Measurements from ENCODE around the gene GLCCI1.
"Not testable (repeated sequence)": the region's sequence is repeated elsewhere in the genome, so short reads cannot be mapped to it uniquely, and the experiment has no call there.

The GLCCI1 gene

DNA sequence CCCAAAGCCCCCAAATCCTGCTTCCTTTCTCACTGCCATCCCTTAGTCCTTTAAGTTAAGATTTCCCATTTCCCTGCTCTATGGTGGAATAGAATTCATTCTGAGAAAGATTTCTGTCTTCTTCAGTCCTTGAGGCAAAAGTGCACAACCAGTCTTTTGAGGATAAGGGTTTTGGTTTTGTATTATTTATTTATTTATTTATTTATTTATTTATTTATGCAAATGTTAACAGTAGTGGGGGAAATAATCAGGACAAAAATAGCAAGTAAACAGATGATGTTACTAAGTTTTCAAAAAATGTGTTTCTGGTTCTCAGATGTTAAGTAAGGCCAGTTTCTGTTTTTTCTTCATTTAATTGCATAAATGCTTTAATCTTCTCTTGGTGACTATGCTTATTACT lies 84.2 kb downstream of the GLCCI1 start:
- no peak for DNase-seq (ENCODE audit: extremely low spot score)
- TF ChIP-seq, protein P1, sequence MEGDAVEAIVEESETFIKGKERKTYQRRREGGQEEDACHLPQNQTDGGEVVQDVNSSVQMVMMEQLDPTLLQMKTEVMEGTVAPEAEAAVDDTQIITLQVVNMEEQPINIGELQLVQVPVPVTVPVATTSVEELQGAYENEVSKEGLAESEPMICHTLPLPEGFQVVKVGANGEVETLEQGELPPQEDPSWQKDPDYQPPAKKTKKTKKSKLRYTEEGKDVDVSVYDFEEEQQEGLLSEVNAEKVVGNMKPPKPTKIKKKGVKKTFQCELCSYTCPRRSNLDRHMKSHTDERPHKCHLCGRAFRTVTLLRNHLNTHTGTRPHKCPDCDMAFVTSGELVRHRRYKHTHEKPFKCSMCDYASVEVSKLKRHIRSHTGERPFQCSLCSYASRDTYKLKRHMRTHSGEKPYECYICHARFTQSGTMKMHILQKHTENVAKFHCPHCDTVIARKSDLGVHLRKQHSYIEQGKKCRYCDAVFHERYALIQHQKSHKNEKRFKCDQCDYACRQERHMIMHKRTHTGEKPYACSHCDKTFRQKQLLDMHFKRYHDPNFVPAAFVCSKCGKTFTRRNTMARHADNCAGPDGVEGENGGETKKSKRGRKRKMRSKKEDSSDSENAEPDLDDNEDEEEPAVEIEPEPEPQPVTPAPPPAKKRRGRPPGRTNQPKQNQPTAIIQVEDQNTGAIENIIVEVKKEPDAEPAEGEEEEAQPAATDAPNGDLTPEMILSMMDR (IDR thresholded peaks at IDR 0.05; ENCODE audit: control extremely low read depth, extremely low read depth, low read depth, missing control alignments): no peak
- CTCF ChIA-PET: no interaction called here
- POLR2A ChIA-PET: no interaction called here

DNA sequence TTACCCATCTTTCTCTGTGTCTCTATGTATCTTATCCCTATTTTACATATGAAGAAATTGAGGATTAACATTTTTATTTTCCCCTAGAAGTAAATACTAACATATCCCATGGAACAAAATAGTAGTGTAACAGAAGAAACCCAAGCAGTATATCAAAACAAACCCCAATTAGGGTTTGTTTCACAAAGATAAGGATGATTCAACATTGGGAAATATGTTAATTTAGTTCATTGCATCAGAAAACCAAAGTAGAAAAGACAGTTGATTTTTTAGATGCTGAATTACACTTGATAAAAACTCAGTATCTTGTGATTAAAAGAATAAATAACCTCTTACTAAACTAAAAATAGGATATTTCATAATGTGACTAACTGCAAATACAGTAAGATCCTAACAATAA lies 87.8 kb downstream of the GLCCI1 start:
- ChIA-PET POLR2A (no interaction called here), CTCF (no interaction called here)
- TF ChIP-seq, protein P1 (IDR thresholded peaks at IDR 0.05; ENCODE audit: control extremely low read depth, extremely low read depth, low read depth, missing control alignments): no peak
- DNase-seq (ENCODE audit: extremely low spot score): no peak

DNA sequence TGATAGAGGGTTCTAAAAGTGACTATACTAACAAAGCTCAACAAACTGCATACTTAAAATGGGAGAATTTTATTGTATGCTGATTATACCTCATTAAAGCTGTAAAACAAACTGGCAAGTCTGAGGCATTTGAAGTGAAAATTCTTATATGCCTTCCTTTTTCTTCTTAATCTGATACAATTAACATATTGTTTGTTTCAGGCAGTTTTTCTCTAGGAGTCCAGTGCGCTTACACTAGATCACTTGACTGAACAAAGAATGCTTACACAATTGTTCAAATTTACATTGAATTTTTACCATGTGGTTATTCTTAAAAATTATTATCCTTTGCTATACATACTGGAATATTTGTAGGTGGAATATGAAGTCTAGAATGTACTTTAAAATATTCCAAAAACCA lies 89.0 kb downstream of the GLCCI1 start:
- CTCF ChIA-PET: no interaction called here
- no peak for DNase-seq (ENCODE audit: extremely low spot score)
- TF ChIP-seq, protein P1 (IDR thresholded peaks at IDR 0.05; ENCODE audit: control extremely low read depth, extremely low read depth, low read depth, missing control alignments): no peak
- POLR2A ChIA-PET: no interaction called here

DNA sequence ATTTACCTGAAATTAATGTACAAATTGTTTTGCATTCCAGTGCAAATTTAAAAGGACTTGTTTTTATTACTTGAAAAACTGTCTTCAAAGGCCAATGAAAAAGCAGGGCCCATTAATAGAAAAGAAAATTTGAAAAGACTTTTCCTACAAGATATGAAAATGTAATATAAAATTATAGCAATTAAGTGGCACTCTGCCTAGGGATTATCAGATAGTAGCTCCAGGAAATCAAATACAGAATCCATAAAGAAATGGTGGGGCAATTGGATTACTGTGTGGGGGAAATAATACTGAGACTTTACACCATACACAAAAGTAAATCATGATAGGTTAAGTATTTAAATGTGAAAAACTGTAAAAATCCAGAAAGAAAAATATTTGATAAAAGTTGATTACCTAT lies 89.7 kb downstream of the GLCCI1 start:
- no peak for DNase-seq (ENCODE audit: extremely low spot score)
- POLR2A ChIA-PET: no interaction called here
- TF ChIP-seq, protein P1 (IDR thresholded peaks at IDR 0.05; ENCODE audit: control extremely low read depth, extremely low read depth, low read depth, missing control alignments): no peak
- CTCF ChIA-PET: no interaction called here

DNA sequence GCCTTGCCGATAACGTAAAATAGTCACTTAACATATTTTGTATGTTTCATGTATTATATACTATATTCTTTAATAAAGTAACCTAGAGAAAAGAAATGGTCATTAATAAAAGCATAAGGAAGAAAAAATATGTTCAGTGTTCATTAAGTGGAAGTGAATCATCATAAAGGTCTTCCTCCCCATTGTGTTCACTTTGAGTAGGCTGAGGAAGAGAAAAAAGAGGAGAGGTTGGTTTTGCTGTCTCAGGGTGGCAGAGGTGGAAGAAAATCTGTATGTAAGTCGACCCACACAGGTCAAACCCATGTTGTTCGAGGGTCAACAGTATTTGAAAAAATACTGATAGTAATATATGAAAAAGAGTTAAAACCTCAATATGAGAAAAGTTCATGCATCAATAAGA lies 90.3 kb downstream of the GLCCI1 start:
- DNase-seq (ENCODE audit: extremely low spot score): no peak
- TF ChIP-seq, protein P1 (IDR thresholded peaks at IDR 0.05; ENCODE audit: control extremely low read depth, extremely low read depth, low read depth, missing control alignments): no peak
- POLR2A ChIA-PET: no interaction called here
- CTCF ChIA-PET: no interaction called here

DNA sequence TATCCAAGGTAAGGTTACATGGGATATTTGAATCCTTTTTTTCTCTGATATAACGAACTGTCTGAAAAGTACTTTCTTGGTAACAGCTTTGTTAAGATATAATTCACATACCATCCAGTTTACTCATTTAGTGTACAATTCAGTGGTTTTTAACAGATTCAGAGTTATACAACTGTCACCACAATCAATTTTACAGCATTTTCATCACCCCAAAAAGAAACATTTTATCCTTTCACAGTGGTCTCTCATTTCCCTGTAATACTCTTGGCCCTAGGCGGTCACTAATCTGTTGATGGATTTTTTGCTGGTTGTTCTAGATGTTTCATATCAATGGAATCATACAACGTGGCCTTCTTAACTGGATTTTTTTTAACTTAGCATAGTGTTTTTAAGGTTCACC lies 91.6 kb downstream of the GLCCI1 start:
- no peak for DNase-seq (ENCODE audit: extremely low spot score)
- CTCF ChIA-PET: no interaction called here
- POLR2A ChIA-PET: no interaction called here
- TF ChIP-seq, protein P1 (IDR thresholded peaks at IDR 0.05; ENCODE audit: control extremely low read depth, extremely low read depth, low read depth, missing control alignments): no peak

DNA sequence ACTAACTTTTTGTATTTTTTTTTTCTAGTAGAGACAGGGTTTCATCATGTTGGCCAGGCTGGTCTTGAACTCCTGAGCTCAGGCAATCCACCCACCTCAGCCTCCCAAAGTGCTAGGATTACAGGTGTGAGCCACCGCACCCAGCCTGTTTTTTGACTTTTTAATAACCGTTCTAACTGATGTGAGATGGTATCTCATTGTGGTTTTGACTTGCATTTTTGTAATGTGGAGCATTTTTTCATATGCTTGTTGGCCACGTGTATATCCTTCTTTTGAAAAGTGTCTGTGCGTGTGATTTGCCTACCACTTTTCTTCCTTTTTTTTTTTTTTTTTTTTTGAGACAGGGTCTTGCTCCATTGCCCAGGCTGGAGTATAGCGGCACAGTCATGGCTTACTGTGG lies 94.7 kb downstream of the GLCCI1 start:
- DNase-seq (ENCODE audit: extremely low spot score); POLR2A ChIA-PET: not testable (repeated sequence)
- CTCF ChIA-PET: interaction anchor here (2.0 kb wide), 1 partner anchor 10 kb away, joined by 8 read pairs; no protein-coding TSS in a partner anchor
